AG09309 (cell line): ENCODE data around the gene SPOPL.
A peak's percentile ranks its signal among the peaks of the same experiment; 100 is the strongest.

Source experiments
- DNase-seq: peaks from one replicate; pipeline ENCODE4 v3.0.0-alpha.2; 2010; ENCODE audit warnings: low read depth
- H3K4me3 ChIP-seq: 2 replicates; pipeline ENCODE4 v1.5.1; 2011; ENCODE audit warnings: mild to moderate bottlenecking, low read depth, low read length, moderate library complexity; ENCODE audit not compliant: control insufficient read depth
- TF ChIP-seq, protein P1 (sequence below): IDR thresholded peaks from 2 replicates; pipeline ENCODE4 v1.5.1; 2011; ENCODE audit warnings: mild to moderate bottlenecking, low read depth, low read length, inconsistent platforms; ENCODE audit not compliant: insufficient read depth, control insufficient read depth; ENCODE audit errors: missing control alignments

The SPOPL gene

DNA sequence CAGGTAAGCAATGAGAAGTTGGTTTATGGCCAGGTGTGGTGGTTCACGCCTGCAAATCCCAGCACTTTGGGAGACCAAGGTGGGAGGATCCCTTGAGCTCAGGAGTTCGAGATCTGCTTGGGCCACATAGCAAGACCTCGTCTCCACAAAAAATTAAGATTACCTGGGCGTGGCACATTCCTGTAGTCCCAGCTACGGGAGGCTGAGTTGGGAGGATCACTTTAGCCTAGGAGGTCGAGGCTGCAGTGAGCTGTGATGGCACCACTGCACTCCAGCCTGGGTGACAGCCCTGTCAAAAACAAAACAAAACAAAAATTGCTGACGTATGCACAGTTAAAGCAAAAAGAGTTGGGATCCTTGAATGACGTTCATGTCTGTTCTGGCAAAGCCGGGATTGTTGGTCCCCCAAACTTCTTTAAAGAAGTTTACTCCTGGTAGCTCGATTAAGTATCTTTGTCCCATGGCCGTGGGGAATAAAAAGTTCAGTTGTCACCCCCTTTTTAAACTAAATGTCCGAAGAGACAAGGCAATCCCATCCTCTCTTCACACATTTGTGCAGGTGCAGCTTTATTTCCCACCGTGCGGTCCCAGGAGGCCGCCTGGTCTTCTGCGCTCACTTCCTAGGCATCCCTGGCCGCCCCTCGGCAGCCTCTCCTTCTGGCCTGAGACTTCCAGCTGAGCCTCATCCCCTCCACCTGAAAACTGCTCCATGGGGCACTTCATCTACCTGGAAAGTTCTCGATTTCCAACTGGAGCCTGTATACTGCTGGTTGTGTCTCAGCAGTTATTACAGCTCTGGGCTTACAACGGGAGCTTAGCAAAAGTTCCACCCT lies 762 bp upstream of the SPOPL start:
- TF ChIP-seq, protein P1, sequence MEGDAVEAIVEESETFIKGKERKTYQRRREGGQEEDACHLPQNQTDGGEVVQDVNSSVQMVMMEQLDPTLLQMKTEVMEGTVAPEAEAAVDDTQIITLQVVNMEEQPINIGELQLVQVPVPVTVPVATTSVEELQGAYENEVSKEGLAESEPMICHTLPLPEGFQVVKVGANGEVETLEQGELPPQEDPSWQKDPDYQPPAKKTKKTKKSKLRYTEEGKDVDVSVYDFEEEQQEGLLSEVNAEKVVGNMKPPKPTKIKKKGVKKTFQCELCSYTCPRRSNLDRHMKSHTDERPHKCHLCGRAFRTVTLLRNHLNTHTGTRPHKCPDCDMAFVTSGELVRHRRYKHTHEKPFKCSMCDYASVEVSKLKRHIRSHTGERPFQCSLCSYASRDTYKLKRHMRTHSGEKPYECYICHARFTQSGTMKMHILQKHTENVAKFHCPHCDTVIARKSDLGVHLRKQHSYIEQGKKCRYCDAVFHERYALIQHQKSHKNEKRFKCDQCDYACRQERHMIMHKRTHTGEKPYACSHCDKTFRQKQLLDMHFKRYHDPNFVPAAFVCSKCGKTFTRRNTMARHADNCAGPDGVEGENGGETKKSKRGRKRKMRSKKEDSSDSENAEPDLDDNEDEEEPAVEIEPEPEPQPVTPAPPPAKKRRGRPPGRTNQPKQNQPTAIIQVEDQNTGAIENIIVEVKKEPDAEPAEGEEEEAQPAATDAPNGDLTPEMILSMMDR = no peak
- H3K4me3 ChIP-seq = peak overlapping the region; percentile 73
- DNase-seq = no peak

DNA sequence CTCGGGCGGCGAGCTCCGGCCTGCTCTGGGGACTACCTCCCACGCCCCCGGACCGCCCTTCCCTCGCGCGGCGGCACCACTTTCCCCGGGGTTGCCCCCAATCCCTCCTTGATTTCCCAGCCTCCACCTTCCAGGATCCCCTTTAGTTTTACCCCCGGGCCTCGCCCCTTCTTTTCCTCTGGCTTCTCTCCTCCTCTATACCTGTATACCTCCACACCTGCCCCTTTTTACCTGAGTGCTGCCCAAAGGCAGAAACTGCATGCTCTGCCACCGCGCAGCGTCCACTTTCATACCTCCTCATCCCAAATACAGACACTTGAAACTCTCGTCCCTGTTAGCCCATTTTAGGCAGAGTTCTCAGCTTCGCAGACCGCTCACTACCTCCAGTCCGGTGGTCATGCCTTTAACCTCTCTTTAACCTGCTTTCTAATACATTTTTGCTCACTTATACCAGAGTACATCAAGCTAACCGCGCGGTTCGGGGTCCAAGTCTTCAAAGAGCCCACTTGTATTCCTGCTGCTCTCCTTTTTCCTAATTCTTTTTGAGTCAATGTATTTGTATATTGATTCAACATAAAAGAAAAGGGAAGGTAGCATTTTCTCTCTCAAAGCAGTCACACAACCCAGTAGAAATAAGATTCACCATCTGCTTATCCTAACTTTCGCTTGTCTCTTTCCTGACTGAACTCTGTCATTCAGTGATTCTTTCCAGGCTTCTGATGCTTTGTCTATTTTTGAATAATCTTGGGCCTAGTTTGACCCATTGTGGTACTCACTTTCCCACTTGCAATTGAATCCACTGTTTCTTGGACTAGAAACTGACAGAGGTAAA lies 901 bp downstream of the SPOPL start:
- TF ChIP-seq, protein P1 = no peak
- DNase-seq = no peak
- H3K4me3 ChIP-seq = peak overlapping the region; percentile 79

DNA sequence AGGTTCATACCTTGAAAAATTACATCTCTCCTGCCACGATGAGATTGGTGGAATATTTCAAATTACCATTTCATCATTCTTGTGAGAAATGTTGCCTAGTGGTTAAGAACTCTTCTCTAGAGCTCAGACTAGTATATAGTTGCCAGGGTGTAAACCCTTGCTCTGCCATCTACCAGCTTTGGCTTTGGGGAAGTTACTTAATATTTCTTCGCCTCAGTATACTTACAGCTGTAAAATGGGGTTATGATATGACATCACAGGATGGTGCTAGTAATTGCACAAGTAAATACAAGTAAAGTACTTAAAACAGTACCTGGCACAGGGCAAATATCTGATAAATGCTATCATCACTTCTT lies 1.5 kb downstream of the SPOPL start:
- TF ChIP-seq, protein P1 = no peak
- no peak for DNase-seq
- H3K4me3 ChIP-seq = peak overlapping the region; percentile 79

- TF ChIP-seq, protein P1 = no peak
- DNase-seq = no peak
- no peak overlapping the region for H3K4me3 ChIP-seq
These were observed 2.1 kb downstream of the SPOPL start for GRCh38 chr2:138503652-138504051.

- no peak overlapping the region for H3K4me3 ChIP-seq
- TF ChIP-seq, protein P1 = no peak
- no peak for DNase-seq
These were observed 2.5 kb downstream of the SPOPL start for GRCh38 chr2:138504092-138504491.

GRCh38 chr2:138504546-138505235 lies 3.1 kb downstream of the SPOPL start:
- no peak for DNase-seq
- TF ChIP-seq, protein P1 = no peak
- no peak overlapping the region for H3K4me3 ChIP-seq
